Ectodermal cell (in vitro differentiated cells): ENCODE measurements around the gene PLK3.
"Not testable (repeated sequence)": the region's sequence is repeated elsewhere in the genome, so short reads cannot be mapped to it uniquely, and the experiment has no call there.

ENCODE experiments used
- H3K27ac ChIP-seq: 2 replicates; pipeline ENCODE4 v1.7.0; 2013; ENCODE audit warnings: mild to moderate bottlenecking, low read depth, low read length; ENCODE audit not compliant: insufficient read depth, poor library complexity, severe bottlenecking
- H3K27me3 ChIP-seq: 2 replicates; pipeline ENCODE4 v1.7.0; 2013; ENCODE audit warnings: mild to moderate bottlenecking, low read length; ENCODE audit not compliant: insufficient read depth, control insufficient read depth, poor library complexity, severe bottlenecking
- H3K36me3 ChIP-seq: one replicate; pipeline ENCODE4 v1.7.0; 2013; ENCODE audit warnings: low read length; ENCODE audit not compliant: control insufficient read depth, insufficient read depth
- H3K4me1 ChIP-seq: one replicate; pipeline ENCODE4 v1.7.0; 2013; ENCODE audit warnings: low read length; ENCODE audit not compliant: control insufficient read depth, insufficient read depth
- H3K4me3 ChIP-seq: 2 replicates; pipeline ENCODE4 v1.7.0; 2013; ENCODE audit warnings: low read depth, low read length, control low read depth; ENCODE audit not compliant: insufficient read depth
- H3K9me3 ChIP-seq: 2 replicates; pipeline ENCODE4 v1.7.0; 2013; ENCODE audit warnings: mild to moderate bottlenecking, low read length, moderate library complexity; ENCODE audit not compliant: control insufficient read depth
- WGBS, 2 experiments: methylation state at CpG; one replicate each; pipeline ENCODE4 v1.1.7; 2013; ENCODE audit warnings: missing lambda C conversion rate in 2 of 2; 5-methylcytosine and 5-hydroxymethylcytosine counted together

The PLK3 gene

GRCh38 chr1:44810101-44810761 lies 10.1 kb downstream of the PLK3 start:
- 91 to 94% methylated on average over 12 of the region's 12 CpGs for WGBS, 2 experiments
- H3K4me3 ChIP-seq = no peak overlapping the region
- H3K4me1 ChIP-seq = peaks cover 42% of the 10 kb centered on the region
- H3K27me3 ChIP-seq = no peaks in the 10 kb centered on the region
- H3K9me3 ChIP-seq = no peaks in the 10 kb centered on the region
- H3K27ac ChIP-seq = no peak overlapping the region
- H3K36me3 ChIP-seq = peaks cover 7% of the 10 kb centered on the region

GRCh38 chr1:44810762-44811105 lies 10.6 kb downstream of the PLK3 start:
- not testable (repeated sequence) for H3K27me3 ChIP-seq, H3K36me3 ChIP-seq, H3K27ac ChIP-seq, H3K4me3 ChIP-seq, H3K9me3 ChIP-seq
- peaks cover 42% of the 10 kb centered on the region for H3K4me1 ChIP-seq
- 91 to 95% methylated on average over 4 of the region's 4 CpGs for WGBS, 2 experiments

- H3K9me3 ChIP-seq = no peaks in the 10 kb centered on the region
- no peaks in the 10 kb centered on the region for H3K27me3 ChIP-seq
- no peak overlapping the region for H3K4me3 ChIP-seq
- 82 to 87% methylated on average over 8 of the region's 8 CpGs for WGBS, 2 experiments
- peaks cover 42% of the 10 kb centered on the region for H3K4me1 ChIP-seq
- H3K36me3 ChIP-seq = no peaks in the 10 kb centered on the region
- H3K27ac ChIP-seq = no peak overlapping the region
Observed at GRCh38 chr1:44811234-44811633, 11.1 kb downstream of the PLK3 start.

DNA sequence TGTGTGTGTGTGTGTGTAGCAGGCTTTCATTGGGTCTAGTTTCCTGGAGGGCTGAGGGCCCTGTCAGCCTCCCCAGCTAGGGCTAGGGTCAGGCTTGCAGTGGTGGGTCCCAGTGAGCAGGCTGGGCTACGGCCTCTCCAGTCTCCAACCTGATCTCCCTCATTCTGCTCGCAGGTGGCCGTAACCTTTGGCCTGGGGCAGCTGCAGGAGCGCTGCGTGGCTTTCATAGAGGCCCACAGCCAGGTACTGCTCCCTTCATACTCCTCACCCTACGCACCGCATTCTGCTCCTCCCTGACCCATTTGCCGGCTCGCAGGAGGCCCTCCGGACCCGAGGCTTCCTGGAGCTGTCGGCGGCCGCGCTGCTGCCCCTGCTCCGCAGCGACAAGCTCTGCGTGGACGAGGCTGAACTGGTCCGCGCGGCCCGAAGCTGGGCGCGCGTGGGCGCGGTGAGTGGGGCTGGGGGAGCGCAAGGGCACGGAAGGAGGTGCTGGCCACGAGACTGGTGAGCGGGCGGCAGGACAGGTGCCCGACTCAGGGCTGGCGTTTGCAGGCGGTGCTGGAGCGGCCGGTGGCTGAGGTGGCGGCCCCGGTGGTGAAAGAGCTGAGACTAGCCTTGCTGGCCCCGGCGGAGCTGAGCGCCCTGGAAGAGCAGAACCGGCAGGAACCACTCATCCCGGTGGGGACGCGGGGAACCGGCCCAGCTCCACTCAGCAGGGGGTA lies 12.8 kb downstream of the PLK3 start:
- Histone ChIP-seq H3K4me3 (no peak overlapping the region), H3K27ac (no peak overlapping the region)

GRCh38 chr1:44815926-44816325 lies 15.7 kb downstream of the PLK3 start:
- H3K4me1 ChIP-seq, H3K36me3 ChIP-seq, H3K9me3 ChIP-seq, H3K27ac ChIP-seq, H3K27me3 ChIP-seq, H3K4me3 ChIP-seq: not testable (repeated sequence)
- whole genome bisulfite sequencing, 2 experiments = 92 to 96% methylated on average over 9 of the region's 9 CpGs

More for the DNA sequence above, 12.8 kb downstream of the PLK3 start:
- peaks cover 25% of the 10 kb centered on the region for H3K4me1 ChIP-seq
- H3K9me3 ChIP-seq = no peaks in the 10 kb centered on the region
- no peaks in the 10 kb centered on the region for H3K36me3 ChIP-seq
- 91 to 92% methylated on average over 48 of the region's 48 CpGs for WGBS, 2 experiments
- no peaks in the 10 kb centered on the region for H3K27me3 ChIP-seq

DNA sequence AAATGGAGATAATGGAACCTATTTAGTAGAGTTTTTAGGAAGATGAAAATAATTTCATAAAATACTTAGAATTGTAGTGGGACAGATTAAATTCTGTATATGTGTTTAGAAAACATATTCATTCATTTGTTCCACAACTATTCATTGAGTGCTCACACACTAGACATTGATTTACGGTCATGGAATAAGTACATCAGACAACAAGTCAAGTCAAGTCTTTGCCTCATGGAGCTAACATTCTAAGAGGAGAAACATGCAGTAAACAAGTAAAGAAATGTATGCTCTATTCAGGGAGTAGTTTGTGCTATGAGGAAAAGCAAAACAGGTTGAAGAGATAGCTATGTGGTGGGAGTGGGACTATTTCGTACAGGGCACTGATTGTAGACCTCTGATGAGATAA lies 17.1 kb downstream of the PLK3 start:
- Histone ChIP-seq H3K27ac (no peak overlapping the region), H3K4me3 (no peak overlapping the region), H3K9me3 (no peaks in the 10 kb centered on the region), H3K27me3 (no peaks in the 10 kb centered on the region), H3K36me3 (no peaks in the 10 kb centered on the region), H3K4me1 (peaks cover 5% of the 10 kb centered on the region)
- WGBS, 2 experiments = 95 to 98% methylated on average over 2 of the region's 2 CpGs

GRCh38 chr1:44817771-44818495 lies 17.8 kb downstream of the PLK3 start:
- Histone ChIP-seq H3K4me1 (peaks cover 2% of the 10 kb centered on the region), H3K27ac (no peak overlapping the region), H3K9me3 (no peaks in the 10 kb centered on the region), H3K36me3 (no peaks in the 10 kb centered on the region), H3K27me3 (no peaks in the 10 kb centered on the region), H3K4me3 (no peak overlapping the region)
- WGBS, 2 experiments = 94 to 95% methylated on average over 11 of the region's 11 CpGs

GRCh38 chr1:44819196-44819607 lies 19.0 kb downstream of the PLK3 start:
- peak overlapping the region; percentile 100 for H3K27ac ChIP-seq
- H3K36me3 ChIP-seq = no peaks in the 10 kb centered on the region
- no peaks in the 10 kb centered on the region for H3K4me1 ChIP-seq
- WGBS, 2 experiments = 37 to 38% methylated on average over 13 of the region's 13 CpGs
- H3K27me3 ChIP-seq = no peaks in the 10 kb centered on the region
- H3K9me3 ChIP-seq = no peaks in the 10 kb centered on the region
- H3K4me3 ChIP-seq = peak overlapping the region; percentile 0

DNA sequence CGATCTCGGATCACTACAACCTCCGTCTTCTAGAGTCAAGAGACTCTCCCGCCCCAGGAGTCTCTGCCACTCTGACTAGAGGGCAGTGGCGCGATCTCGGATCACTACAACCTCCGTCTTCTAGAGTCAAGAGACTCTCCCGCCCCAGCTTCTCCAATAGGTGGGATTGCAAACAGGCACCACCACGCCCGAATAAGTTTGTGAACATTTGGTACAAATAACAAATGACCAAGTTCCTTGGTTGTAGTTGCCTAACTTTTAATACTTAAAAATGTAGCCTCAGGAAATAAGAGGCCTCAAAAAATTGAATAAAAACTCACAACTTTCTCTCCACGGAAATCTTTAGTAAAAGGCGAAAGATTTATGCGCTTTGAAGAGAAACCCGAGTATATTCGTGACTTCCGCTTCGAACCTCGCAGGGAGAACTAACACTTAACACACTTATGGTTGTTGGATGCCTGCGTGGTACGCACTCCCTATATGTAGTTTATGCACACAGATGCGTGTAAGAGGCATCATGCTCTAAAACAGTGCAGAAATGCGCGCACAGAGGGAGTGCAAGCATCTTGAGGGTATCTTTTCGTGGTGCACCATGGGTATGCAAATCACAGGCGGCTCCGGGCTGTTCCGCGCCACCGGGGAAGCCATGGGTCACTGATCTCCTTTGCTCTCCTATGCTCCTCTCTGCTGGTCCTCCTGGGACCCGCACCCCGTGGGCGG lies 19.6 kb downstream of the PLK3 start:
- Histone ChIP-seq H3K27me3 (no peaks in the 10 kb centered on the region), H3K27ac (peak overlapping the region; percentile 100), H3K4me3 (peak overlapping the region; percentile 29), H3K36me3 (no peaks in the 10 kb centered on the region), H3K9me3 (no peaks in the 10 kb centered on the region), H3K4me1 (no peaks in the 10 kb centered on the region)
- 0 to 1% methylated on average over 33 of the region's 33 CpGs for WGBS, 2 experiments
